WI38 (cell line): ENCODE measurements around the gene ZNF586.
"Not testable (repeated sequence)": the region's sequence is repeated elsewhere in the genome, so short reads cannot be mapped to it uniquely, and the experiment has no call there.

Experiments
- H3K4me3 ChIP-seq: 2 replicates; pipeline ENCODE4 v1.5.1; 2011; ENCODE audit warnings: low read depth, mild to moderate bottlenecking, control low read depth, low read length
- TF ChIP-seq, protein P1 (sequence below): IDR thresholded peaks from 2 replicates; pipeline ENCODE4 v1.5.1; 2012; ENCODE audit warnings: low read depth, mild to moderate bottlenecking, control low read depth, low read length

ZNF586 gene

DNA sequence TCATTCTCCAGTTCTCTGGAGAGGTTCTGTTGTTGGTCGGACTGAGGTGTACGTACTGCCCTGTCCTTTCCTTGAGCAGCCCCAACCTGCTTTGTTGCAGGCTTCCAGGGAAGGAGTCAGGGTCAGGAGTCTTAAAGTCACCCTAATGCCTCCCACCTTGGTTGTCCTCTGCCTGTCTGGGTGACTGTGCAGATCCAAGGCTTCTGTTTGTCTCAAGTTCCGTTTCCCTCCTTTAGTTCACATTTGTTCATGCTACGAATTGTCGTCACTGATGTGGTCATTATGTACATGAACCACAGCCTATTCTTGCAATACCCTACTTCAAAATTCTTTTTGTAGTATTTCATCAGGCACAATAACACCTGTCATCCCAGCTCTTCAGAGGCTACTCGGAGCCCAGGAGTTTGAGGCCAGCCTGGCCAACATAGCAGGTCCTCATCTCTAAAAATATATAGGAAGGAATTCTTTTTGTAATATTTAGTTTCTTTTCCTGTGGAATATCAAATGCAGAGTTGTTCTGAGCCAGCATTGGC lies 7.4 kb downstream of the ZNF586 start:
- H3K4me3 ChIP-seq = no peak overlapping the region
- TF ChIP-seq, protein P1, sequence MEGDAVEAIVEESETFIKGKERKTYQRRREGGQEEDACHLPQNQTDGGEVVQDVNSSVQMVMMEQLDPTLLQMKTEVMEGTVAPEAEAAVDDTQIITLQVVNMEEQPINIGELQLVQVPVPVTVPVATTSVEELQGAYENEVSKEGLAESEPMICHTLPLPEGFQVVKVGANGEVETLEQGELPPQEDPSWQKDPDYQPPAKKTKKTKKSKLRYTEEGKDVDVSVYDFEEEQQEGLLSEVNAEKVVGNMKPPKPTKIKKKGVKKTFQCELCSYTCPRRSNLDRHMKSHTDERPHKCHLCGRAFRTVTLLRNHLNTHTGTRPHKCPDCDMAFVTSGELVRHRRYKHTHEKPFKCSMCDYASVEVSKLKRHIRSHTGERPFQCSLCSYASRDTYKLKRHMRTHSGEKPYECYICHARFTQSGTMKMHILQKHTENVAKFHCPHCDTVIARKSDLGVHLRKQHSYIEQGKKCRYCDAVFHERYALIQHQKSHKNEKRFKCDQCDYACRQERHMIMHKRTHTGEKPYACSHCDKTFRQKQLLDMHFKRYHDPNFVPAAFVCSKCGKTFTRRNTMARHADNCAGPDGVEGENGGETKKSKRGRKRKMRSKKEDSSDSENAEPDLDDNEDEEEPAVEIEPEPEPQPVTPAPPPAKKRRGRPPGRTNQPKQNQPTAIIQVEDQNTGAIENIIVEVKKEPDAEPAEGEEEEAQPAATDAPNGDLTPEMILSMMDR = no peak

DNA sequence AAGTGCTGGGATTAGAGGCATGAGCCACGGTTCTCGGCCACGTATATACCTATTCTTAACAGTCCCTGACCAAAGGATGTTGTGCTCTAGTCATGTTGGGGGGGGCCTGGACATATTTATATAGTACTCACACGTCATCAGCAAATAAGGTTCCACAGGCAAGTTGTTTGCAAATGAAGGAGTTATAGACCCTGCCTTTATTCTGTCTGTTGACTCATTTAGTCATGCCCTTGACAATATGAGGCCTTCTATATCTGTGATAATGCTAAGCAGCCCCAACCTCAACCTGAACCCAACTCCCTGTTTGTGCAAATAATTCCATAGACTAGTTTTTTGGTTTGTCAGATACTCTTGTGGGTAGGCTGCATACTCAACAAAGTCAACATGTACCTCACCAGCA lies 8.9 kb downstream of the ZNF586 start:
- TF ChIP-seq, protein P1 = no peak
- no peak overlapping the region for H3K4me3 ChIP-seq

DNA sequence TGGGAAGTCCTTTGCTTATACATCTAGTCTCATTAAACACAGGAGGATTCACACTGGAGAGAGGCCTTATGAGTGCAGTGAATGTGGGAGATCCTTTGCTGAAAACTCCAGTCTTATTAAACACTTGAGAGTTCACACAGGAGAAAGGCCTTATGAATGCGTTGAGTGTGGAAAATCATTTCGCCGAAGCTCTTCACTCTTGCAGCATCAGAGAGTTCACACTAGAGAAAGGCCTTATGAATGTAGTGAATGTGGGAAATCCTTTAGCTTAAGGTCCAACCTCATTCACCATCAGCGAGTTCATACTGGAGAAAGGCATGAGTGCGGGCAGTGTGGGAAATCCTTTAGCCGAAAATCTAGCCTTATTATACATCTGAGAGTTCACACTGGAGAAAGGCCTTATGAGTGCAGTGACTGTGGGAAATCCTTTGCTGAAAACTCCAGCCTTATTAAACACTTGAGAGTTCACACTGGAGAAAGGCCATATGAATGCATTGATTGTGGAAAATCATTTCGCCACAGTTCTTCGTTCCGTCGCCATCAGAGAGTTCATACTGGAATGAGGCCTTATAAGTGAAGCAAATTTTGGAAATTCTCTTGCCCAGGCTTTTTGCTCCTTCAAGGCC lies 9.9 kb downstream of the ZNF586 start:
- H3K4me3 ChIP-seq = no peak overlapping the region
- TF ChIP-seq, protein P1 = no peak

DNA sequence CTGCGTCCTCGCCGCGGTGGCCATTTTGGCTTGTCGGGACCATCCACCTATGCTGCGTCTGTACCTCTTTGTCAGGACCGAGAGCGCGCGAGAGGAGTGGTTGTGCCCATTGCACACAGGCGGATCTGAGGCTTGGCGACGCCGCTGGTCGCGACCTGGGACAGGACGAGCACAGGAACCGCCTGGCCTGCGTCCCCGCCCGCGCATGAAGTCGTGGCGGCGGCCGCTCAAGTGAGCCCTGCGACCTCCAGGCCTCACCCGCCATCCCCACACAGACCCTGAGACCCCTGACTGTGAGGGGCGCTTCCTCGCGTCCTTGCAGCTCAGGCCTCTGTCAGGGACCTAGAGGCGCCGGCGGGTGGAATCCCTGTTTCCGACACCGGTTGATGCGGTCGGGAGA lies 16.8 kb downstream of the ZNF586 start:
- TF ChIP-seq, protein P1 = no peak
- H3K4me3 ChIP-seq = no peak overlapping the region

DNA sequence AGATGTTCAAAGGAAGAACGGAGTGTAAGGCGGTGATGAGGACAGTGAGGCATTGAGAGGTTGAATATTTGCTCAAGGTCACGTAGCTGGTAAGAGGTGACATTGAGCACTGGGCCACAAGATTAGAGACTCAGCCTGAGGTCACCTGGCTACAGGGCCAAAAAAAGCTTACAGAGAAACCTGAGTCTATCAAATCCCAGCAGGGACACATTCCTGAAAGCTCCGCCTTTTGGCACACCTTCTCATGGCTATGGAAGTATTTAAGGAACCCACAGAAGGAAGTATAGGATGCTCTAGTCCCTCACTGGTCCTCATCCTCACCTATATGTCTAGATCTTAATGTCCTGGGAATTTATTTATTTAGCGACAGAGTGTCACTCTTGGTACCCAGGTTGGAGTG lies 17.4 kb downstream of the ZNF586 start:
- no peak overlapping the region for H3K4me3 ChIP-seq
- TF ChIP-seq, protein P1 = no peak

DNA sequence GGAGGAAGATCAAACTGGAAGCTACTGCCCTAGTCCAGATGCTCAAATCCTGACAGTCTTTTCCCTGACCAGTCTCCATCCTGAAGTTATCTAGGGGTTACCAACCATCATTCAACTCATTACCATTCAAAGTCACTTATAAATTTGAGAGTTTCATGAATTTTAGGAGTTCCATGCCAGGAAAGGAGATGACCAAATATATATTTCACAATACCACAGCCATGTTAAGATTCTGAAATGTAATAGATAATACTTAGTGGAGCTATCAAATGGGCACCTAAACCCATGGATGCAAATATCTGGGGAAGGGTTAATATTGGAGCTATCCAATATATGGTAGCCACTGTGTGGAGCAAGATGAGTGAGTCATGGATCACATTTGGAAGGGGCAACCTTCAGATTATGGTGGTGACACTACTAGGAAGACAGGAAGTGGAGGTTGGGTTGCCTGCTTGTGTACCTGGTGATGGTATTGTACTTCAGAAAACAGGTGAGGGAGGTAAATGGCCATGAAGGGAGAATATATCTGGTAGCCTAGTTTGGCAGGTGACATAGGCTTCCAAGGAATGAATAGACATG lies 18.7 kb downstream of the ZNF586 start:
- H3K4me3 ChIP-seq = no peak overlapping the region

DNA sequence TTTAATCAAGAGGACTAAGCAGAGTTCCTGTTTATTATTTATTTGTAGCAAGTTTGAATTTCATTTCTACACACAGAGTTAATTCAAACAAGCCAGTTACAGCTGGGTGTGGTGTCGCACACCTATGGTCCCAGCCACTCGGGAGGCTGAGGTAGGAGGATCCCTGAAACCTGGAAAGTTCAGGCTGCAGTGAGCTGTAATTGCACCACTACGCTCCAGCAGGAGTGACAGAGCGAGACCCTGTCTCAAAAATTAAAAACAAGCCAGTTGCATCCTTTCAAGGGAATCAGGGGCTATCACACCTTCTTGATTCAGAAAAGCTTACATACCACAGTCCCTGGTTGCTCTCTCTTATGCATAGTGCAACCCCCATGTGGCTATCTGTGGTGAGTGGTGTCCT lies 19.8 kb downstream of the ZNF586 start:
- TF ChIP-seq, protein P1 = no peak
- no peak overlapping the region for H3K4me3 ChIP-seq

More for the DNA sequence above, 18.7 kb downstream of the ZNF586 start:
- TF ChIP-seq, protein P1 = no peak

DNA sequence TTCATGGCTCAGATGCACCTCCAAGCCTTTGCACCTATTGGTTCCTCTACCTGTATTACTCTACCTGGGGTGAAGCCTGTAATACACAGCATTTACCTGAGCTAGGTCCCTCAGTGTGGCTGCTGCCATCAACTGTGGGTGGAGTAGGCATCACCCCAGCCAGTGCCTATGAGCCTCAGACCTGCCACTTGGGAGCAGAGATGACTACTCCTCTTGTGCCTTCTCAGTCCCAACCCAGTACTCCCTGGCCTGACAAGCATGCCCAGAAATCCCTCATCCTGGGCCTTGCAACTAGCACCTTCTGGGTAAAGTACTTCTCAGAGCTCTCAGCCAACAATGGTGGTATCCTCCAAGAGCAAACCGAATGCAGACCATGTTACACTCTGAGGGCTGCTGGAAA lies 27.1 kb downstream of the ZNF586 start:
- not testable (repeated sequence) for H3K4me3 ChIP-seq
